HG03521 (cell line): ENCODE measurements around the gene CFAP43.
A peak's percentile ranks its signal among the peaks of the same experiment; 100 is the strongest.
"Not testable (repeated sequence)": the region's sequence is repeated elsewhere in the genome, so short reads cannot be mapped to it uniquely, and the experiment has no call there.

ENCODE experiments used
- ATAC-seq: cut with Tn5 transposase; IDR thresholded peaks from one replicate; pipeline ENCODE4 v1.9.1; 2021; ENCODE audit warnings: mild to moderate bottlenecking, moderate library complexity; ENCODE audit not compliant: unreplicated experiment

Gene CFAP43

DNA sequence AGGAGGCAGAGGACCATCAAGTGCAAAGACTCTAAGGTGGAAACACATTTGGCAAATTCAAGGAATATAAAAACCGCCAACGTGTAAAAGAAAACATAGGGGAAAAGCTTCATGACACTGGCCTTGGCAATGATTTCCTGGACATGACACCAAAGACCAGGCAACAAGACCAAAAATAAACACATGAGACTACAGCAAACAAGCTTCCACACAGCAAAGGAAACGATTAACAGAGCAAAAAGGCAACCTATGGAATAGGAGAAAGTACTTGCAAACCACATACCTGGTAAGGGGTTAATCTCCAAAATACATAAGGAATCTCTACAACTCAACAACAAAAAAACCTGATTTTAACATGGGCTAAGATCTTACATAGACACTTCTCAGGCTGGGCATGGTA lies 26.0 kb upstream of the CFAP43 start:
- no peak for ATAC-seq

DNA sequence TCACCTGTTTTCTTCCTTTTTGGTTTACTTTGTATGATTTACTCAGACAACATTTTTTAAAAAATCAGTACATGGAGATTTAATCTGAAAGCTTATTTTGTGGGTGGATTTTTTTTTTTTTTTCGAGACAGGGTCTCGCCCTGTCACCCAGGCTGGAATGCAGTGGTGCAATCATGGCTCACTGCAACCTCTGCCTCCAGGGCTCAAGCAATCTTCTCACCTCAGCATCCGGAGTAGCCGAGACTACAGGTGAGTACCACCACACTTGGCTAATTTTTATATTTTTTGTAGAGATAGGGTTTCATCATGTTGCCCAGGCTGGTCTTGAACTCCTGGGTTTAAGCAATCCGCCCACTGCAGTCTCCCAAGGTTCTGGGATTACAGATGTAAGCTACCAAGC lies 25.1 kb upstream of the CFAP43 start:
- no peak for ATAC-seq

DNA sequence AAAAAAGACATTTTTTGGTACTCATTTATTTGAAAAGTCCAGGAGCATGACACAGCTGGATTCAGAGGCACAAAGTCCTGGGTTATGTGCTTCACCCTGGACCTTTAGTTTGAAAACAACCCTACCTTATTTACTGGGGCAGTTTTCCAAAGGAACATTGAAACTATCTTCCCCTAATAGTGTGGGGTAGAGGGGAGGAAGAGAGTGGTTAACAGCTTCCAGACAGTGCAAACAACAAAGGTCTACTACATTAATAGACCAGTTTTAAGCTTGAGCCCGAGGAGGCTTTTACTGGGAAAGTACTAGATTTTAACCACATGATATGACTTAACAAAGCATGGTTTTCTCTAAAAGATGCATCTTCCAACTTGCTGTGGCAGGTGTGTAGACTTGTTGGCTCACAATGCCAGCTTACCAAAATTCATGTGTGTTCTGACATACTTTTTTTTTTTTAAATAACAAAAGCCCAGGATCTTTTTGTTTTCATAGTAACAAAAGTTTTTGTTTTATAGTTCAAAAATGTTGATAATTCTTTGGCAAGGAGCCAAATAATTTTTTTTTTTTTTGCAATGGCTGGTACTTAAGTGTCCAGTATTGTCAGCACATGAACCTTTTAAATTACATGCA lies 24.3 kb upstream of the CFAP43 start:
- ATAC-seq = no peak

DNA sequence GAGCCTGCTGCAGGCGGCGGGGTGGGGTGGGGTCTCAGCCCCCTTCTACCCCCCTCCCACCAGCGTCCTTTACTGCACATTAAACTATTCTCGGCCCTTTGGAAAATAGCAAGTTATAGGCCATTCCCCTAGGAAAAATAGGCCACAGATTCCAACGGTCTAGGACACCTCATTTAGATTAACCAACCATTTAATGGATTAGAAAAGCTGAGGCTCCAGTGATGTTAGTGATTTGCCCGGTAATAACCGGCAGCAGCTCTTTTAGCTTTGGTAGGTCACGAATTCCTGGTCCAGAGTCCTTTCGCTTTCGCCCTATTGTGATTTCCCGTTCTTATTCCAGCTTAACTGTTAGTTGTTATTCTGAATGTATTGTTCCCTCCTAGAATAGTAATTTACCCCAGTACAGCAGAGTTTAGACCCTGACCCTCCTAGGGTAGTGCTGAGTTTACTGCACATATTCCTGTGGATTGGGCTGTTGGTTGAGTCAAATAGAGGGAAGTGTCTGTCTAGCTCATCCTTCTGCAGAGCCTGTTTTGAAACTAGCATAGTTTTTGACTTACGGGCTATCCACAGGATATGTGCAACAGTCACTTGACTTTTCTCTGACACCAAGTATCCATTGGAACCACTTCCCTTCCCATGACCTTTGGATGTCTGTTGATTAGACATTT lies 23.3 kb upstream of the CFAP43 start:
- no peak for ATAC-seq

DNA sequence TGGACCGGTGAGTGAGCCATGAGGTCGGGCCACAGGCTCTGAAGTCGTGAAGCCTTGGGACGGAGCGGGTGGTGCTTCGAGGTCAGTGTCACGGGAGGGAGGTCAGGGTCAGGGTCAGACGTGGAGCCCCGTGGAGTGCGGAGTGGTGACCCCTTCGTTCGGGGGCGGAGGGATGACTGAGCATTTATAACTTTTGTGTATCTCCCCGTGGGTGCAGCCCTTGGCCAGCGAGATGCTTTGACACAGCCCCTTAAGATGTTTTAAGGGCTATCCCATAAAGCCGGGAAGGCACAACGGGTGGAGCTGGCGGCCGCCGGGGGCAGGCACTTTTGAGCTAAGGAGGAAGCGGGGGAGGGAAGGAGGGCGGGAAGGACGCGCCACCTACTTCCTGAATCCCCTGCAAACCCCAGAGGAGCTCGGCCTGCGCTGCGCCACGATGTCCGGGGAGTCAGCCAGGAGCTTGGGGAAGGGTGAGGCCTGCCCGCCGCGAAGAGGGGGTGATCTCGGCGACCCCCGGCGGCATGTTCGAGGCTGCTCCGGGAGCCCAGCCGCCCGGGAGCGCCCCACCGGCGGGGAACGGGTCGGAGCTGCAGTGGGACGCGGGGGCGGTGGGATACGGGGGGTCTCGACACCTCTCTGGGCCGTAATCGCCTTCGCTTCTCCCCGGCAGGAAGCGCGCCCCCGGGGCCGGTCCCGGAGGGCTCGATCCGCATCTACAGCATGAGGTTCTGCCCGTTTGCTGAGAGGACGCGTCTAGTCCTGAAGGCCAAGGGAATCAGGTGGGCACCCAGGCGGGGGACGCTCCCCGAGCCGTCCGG lies 22.5 kb upstream of the CFAP43 start, which contains the start of gene GSTO1:
Gene GSTO1, plus strand, starts transcription at position 400 of the 818 bp plus-strand sequence. Its CDS starts 37 bp downstream, at position 437.
- ATAC-seq = peak; percentile 79

DNA sequence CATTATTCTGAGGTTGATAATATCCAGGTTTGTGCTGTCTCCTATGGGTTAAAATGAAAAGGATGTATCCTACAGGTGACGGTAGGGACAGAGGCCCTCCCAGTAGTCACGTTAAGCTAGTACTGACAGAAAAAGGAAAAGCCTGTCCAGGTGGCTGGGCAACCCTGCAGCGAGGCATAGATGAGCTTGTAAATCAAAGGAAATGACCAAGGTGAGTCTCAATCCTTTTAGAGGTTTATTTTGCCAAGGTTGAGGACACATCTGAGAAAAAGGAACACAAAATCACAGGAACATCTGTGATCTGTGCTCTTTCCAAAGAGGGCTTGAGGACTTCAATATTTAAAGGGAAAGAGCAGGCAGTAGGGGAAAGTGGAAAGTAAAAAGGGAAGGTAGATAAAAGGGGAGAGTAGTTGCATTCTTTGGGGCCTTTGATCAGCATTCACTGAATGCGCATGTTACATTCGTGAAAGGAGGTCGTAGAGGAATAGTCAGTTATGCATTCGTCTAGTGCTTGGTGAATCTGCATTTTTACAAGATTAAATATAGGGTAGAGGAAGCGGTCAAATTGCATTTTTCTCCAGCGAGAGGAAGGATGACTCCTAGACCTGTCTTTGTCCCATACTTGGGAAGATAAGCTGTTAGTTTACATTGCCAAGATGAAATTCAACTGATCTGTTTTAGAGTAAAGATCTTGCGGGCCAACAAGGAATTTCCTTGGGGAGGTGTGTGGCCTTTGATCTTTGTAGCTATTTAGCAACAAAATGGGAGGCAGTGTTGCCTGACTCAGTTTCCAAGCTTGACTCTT lies 21.6 kb upstream of the CFAP43 start:
- ATAC-seq = no peak

DNA sequence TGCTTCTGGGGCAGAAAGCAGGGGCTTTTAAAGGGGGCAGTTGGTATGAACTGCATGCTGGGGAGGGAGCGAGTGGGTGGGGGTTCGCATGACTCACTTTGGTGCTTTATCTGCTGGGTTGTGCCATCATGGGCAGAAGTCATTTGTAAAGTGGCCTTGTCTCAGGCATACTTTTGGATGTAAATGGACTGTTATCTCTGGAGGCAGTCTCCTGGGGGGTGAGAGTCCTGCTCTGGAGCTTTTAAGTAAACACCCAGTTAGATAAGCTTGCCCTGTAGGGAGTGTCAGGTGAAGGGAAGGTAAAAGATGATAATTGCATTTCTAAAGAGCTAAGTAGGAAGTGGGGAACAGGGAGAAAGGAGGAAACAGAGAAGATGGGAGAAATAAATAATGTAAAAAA lies 20.9 kb upstream of the CFAP43 start:
- no peak for ATAC-seq

DNA sequence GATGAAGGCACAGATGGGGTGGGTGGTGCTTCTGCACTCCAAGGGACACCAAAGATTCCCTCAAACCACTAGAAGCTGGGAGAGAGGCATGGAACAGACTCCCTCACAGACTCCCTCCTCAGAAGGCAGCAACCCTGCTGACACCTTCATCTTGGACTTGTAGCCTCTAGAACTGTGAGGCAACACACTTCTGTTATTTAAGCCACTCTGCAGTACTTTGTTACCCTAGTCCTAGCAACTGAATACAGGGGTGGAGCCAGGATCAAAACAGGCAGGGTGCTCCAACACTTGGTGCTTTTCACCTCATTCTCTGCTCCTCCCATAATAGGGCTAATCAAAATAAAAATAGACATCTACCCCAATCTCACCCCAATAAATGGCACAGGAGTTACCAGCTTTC lies 20.2 kb upstream of the CFAP43 start:
- no peak for ATAC-seq

DNA sequence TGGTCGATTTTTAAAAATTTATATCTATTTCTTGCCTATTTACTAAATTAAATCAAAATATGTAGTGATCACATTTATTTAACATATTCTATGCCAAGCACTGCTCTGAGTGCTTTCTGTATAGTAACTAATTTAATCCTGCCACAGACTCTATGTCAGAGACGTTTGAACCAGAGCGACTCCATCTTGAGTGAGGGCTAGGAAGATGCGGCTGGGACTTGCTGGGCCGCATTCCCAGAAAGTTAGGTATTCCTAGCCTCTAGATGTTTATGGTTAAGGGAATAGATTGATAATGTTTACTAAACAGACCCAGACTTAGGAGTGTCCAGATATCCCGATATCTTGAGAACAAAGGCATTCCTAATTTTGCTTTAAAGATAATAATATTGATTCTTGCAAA lies 19.3 kb upstream of the CFAP43 start:
- no peak for ATAC-seq

DNA sequence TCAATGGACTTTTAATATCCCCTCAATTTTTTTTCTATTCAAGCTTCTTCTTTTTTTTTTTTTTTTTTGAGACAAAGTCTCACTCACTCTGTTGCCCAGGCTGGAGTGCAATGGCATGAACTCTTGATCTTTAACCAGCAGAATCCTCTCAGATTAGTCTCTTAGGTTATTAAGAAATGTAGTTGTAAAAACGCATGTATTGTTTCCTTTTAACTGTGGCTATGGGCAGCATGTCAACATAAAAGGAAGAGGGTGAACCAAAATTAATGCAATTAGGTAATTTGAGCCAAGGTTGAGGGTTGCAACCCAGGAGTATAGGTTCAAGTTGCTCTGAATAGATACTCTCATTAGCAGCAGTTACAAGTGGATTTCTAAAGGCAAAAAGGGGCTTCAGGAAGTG lies 18.2 kb upstream of the CFAP43 start:
- ATAC-seq = no peak

DNA sequence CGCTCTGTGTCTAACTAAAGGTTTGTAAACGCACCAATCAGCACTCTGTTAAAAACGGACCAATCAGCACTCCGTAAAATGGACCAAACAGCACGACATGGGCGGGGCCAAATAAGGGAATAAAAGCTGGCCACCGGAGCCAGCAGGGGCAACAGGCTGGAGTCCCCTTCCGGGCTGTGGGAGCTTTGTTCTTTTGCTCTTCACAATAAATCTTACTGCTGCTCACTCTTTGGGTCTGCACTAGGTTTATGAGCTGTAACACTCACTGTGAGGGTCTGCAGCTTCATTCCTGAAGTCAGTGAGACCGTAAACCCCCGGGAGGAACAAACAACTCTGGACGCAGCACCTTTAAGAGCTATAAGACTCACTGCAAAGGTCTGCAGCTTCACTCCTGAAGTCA lies 16.8 kb upstream of the CFAP43 start:
- ATAC-seq = not testable (repeated sequence)

DNA sequence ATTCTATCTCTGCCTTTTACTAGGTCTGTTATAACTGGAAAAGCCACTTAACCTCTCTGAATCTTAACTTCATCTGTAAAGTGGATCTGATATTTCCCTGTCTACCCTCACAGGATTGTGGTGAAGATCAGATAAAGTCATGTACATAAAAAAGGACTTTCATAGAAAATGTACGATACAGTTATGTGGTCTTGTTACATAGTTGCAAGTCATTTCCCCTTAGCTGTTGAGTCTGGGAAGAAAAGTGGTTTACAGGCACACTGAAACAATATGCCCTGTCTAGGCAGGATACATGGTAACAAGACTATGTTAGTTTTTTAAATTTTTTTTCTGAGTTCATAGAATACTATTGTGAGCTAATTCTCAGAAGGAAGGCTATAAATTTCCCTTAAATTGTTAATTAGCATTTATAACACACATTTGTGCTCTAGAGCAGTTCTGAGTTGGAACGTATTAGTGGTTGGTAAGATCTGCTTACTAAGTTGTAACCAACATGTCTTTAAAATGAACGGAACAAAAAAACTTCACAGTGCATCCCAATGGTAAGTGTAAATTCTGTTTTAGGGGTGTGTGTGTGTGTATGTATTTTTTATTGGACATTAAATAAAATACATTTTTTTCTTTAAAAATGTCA lies 15.5 kb upstream of the CFAP43 start:
- ATAC-seq = no peak

DNA sequence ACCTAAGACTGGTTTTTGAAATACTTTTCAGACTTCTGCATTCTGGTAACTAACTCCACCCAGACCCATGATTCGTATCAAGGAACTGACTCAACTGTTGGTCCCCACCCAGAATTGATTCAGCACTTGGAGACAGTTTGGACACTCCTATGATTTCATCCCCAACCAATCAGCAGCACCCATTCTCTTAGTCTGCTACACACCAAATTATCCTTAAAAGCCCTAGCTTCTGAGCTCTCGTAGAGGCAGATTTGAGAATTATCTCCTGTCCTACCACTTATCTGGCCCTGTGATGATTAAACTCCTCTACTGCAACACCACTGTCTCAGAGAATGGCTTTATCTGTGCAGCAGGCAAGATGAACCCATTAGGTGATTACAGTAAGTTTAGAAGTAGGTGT lies 14.8 kb upstream of the CFAP43 start:
- no peak for ATAC-seq

DNA sequence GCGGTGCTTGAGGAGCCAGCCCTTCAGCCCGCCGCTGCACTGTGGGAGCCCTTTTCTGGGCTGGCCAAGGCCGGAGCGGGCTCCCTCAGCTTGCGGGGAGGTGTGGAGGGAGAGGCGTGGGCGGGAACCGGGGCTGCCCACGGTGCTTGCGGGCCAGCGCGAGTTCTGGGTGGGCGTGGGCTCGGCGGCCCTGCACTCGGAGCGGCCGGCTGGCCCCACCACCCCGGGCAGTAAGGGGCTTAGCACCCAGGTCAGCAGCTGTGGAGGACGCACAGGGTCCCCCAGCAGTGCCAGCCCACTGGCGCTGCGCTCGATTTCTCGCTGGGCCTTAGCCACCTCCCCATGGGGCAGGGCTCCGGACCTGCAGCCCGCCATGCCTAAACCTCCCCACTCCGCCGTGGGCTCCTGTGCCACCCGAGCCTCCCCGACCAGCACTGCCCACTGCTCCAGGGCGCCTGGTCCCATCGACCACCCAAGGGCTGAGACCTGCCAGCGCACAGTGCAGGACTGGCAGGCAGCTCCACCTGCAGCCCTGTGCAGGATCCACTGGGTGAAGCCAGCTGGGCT lies 13.0 kb upstream of the CFAP43 start:
- no peak for ATAC-seq

DNA sequence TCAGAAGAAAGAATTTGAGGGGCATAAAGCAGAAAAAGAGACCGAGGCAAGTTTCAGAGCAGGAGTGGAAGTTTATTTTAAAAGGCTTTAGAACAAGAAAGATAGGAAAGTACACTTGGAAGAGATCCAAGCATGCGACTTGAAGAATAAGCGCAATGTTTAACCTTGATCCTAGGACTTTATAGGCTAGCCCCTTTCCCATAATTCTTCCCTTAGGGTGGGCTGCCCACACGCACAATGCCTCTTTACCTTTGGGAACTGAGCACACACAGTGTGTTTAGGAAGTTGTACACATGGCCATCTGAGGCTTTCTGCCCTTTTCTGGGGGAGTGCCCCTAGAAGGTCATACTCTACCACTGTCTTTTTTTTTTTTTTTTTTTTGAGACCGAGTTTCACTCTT lies 11.3 kb upstream of the CFAP43 start:
- no peak for ATAC-seq

DNA sequence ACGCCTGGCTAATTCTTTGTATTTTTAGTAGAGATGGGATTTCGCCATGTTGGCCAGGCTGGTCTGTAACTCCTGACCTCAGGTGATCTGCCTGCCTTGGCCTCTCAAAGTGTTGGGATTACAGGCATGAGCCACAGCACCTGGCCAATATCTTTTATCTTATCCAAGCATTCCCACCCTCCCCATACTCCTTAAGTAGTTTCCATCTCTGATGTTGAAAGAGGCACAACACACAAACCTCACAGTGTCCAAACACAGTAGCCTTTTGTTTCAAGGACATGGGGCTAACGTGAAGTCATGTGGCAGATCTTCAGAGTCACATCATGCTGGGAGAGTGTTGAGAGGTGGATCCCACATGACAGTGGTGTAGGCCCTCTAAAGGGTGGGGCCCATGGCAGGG lies 10.8 kb upstream of the CFAP43 start:
- ATAC-seq = not testable (repeated sequence)

DNA sequence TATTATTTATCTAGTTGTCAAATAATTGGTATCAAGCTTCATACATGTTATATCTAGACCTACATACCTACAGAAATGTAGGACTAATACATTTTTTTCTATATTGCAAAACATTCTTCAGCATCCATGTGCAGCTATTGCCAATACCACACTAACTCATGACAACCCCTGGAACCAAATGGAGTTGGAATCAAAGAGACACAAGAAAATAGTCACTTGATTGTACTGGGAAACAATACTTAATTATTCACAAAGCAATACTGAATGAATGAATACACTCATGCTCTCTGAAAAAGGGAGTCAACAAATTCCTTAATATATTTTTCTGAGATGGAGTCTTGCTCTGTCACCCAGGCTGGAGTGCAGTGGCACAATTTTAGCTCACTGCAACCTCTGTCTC lies 10.4 kb upstream of the CFAP43 start:
- no peak for ATAC-seq

DNA sequence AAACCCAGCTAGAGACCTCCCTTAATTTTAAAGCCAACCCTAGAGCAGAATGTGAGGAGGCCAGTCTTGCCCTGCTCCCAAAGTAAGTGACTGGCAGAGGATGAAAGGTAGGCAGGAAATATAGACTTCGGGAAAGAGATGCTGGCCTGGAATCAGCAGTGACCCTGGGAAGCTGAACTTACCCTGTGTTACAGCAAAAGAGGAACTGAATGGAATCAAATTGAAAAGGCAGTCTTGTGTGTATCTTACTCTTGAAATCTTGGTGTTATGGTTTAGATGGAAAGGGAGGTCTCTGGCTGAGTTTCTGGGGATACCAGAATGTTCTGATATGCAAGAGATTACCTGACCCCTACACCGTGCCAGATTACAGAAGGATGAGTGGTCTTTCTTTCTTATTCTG lies 7.9 kb upstream of the CFAP43 start:
- no peak for ATAC-seq

DNA sequence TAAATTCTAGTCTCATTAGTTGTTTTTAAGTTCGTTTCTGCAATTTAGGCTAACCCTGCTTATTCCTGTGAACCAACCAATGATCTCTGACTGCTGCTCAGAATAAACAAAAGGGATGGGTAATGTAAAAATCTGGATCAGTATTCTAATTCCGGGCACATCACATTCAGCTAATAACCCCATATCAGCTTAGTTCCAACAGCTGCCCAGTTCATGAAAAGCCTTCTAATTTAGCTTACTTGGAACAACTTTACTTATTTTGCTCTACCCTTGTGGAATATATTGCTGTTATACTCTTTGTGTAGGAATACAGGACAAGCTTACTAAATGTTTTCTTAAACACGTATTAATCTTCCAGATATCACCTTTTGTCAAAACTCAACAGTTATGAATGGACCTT lies 3.6 kb upstream of the CFAP43 start:
- ATAC-seq = no peak

DNA sequence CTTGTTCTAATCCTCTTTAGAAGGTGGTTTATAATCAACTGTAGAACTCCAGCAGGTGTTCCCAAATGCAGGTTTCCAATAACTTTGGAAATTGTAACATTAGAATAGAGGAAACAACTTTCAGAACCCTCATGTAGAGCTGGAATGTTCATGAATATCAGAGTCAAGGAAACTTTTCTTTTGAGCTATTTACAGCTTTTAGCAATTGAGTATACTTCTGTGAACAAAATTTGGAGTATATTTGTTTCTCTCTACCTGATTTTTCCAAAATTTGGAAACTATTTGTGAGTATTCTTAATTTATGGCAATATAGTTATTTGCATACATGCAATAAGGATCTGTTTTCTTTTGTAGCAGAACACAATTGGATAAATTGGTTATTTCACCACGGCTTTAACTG lies 2.8 kb upstream of the CFAP43 start:
- no peak for ATAC-seq
